GM18520 (cell line): ENCODE measurements around the gene TTC21B.
A peak's percentile ranks its signal among the peaks of the same experiment; 100 is the strongest.
"Not testable (repeated sequence)": the region's sequence is repeated elsewhere in the genome, so short reads cannot be mapped to it uniquely, and the experiment has no call there.

Source experiments
- ATAC-seq: cut with Tn5 transposase; IDR thresholded peaks from one replicate; pipeline ENCODE4 v1.9.1; 2021; ENCODE audit not compliant: unreplicated experiment

TTC21B gene

GRCh38 chr2:165953655-165954606, at the start of gene TTC21B:
Gene TTC21B, minus strand, starts transcription at chr2:165953776. Its CDS starts 71 bp downstream, at chr2:165953705.
- peak; percentile 86 for ATAC-seq

- no peak for ATAC-seq
Measured at GRCh38 chr2:166000401-166000800, 46.8 kb upstream of the TTC21B start.

GRCh38 chr2:165990846-165991245, 37.3 kb upstream of the TTC21B start:
- no peak for ATAC-seq

GRCh38 chr2:165989851-165990250, 36.3 kb upstream of the TTC21B start:
- no peak for ATAC-seq

- ATAC-seq, result no peak
Measured at GRCh38 chr2:165985120-165985519, 31.5 kb upstream of the TTC21B start.

- not testable (repeated sequence) for ATAC-seq
Measured at GRCh38 chr2:165972161-165972560, 18.6 kb upstream of the TTC21B start.

GRCh38 chr2:165970663-165971062, 17.1 kb upstream of the TTC21B start:
- no peak for ATAC-seq

GRCh38 chr2:165969227-165969626, 15.7 kb upstream of the TTC21B start:
- ATAC-seq, result no peak

GRCh38 chr2:165967746-165968145, 14.2 kb upstream of the TTC21B start:
- no peak for ATAC-seq

GRCh38 chr2:165961818-165962217, 8.2 kb upstream of the TTC21B start:
- ATAC-seq, result no peak

- no peak for ATAC-seq
Measured at GRCh38 chr2:165959371-165959770, 5.8 kb upstream of the TTC21B start.

GRCh38 chr2:165958313-165958960, 4.9 kb upstream of the TTC21B start:
- ATAC-seq, result no peak

GRCh38 chr2:165957030-165957675, 3.6 kb upstream of the TTC21B start:
- no peak for ATAC-seq

- peak; percentile 17 for ATAC-seq
Measured at GRCh38 chr2:165953306-165953654, 296 bp downstream of the TTC21B start.

- ATAC-seq, result peak; percentile 26
Measured at GRCh38 chr2:165952741-165953211, 800 bp downstream of the TTC21B start.

- ATAC-seq, result no peak
Measured at GRCh38 chr2:165952085-165952484, 1.5 kb downstream of the TTC21B start.

- ATAC-seq, result no peak
Measured at GRCh38 chr2:165950438-165950837, 3.1 kb downstream of the TTC21B start.

GRCh38 chr2:165941827-165942226, 11.7 kb downstream of the TTC21B start:
- ATAC-seq, result no peak

- ATAC-seq, result no peak
Measured at GRCh38 chr2:165938237-165938636, 15.3 kb downstream of the TTC21B start.

GRCh38 chr2:165933211-165933910, 20.2 kb downstream of the TTC21B start:
- no peak for ATAC-seq

GRCh38 chr2:165927774-165928173, 25.8 kb downstream of the TTC21B start:
- ATAC-seq, result no peak
